BJ (cell line): ENCODE data around the gene FHOD3. TPM values are rescaled to one million over a fixed set of nuclear protein-coding genes. Genes with fewer than 3 reads are reported as not detected.
"Not testable (repeated sequence)": the region's sequence is repeated elsewhere in the genome, so short reads cannot be mapped to it uniquely, and the experiment has no call there.

Experiments used
- CTCF ChIA-PET: fragments of 350-600 bp; formaldehyde crosslinking; extraction: SDS; loops from one replicate; lab custom pipeline; 2021; ENCODE audit warnings: antibody characterized with exemption, inconsistent platforms; lab: Yijun Ruan, JAX
- POLR2A ChIA-PET: fragments of 300-600 bp; sonication (Branson Sonifier 250); formaldehyde crosslinking; extraction: SDS; loops from one replicate; lab custom pipeline; 2021; ENCODE audit warnings: antibody characterized with exemption; lab: Charles Lee
- DNase-seq: peaks from one replicate; pipeline ENCODE4 v3.0.0-alpha.2; 2011; ENCODE audit warnings: low read depth
- H3K27me3 ChIP-seq: 2 replicates; pipeline ENCODE4 v1.6.0; 2011; ENCODE audit warnings: low read length; ENCODE audit not compliant: control insufficient read depth, insufficient read depth
- H3K36me3 ChIP-seq: 2 replicates; pipeline ENCODE4 v1.5.1; 2011; ENCODE audit warnings: low read length; ENCODE audit not compliant: control insufficient read depth, insufficient read depth
- H3K4me3 ChIP-seq: 2 replicates; pipeline ENCODE4 v1.5.1; 2011; ENCODE audit warnings: low read depth, mild to moderate bottlenecking, control low read depth, low read length
- CTCF ChIP-seq: IDR thresholded peaks from 2 replicates; pipeline ENCODE4 v1.5.1; 2011; ENCODE audit warnings: low read depth, mild to moderate bottlenecking, control low read depth, inconsistent platforms, low read length, moderate library complexity; ENCODE audit not compliant: insufficient read depth
- polyA plus RNA-seq: library from polyadenylated mRNA; depleted of rRNA; stranded (reverse); fragments of >200 nt; gene quantifications from 2 replicates; pipeline ENCODE4 v1.2.3, GENCODE V29; 2011

FHOD3 gene
- polyA plus RNA-seq, 1 experiment = 24.6 TPM

- H3K36me3 ChIP-seq = no peaks in the 10 kb centered on the region
- ChIA-PET CTCF (interaction anchor here (0.7 to 1.6 kb wide), 2 partner anchors 23 to 37 kb away, joined by 3 read pairs; no protein-coding TSS in a partner anchor), POLR2A (no interaction called here)
- no peak overlapping the region for H3K4me3 ChIP-seq
- no peaks in the 10 kb centered on the region for H3K27me3 ChIP-seq
- TF ChIP-seq CTCF = no peak
- DNase-seq = no peak
These were observed 161.7 kb downstream of the FHOD3 start for GRCh38 chr18:36459203-36459602.

GRCh38 chr18:36459786-36460185, 162.3 kb downstream of the FHOD3 start:
- Histone ChIP-seq H3K27me3 (no peaks in the 10 kb centered on the region), H3K4me3 (no peak overlapping the region), H3K36me3 (no peaks in the 10 kb centered on the region)
- ChIA-PET POLR2A (no interaction called here), CTCF (interaction anchor here (1.6 kb wide), 1 partner anchor 23 kb away, joined by 3 read pairs; no protein-coding TSS in a partner anchor)
- DNase-seq = no peak
- TF ChIP-seq CTCF = no peak

GRCh38 chr18:36460324-36460850, 162.9 kb downstream of the FHOD3 start:
- Histone ChIP-seq H3K4me3 (no peak overlapping the region), H3K36me3 (no peaks in the 10 kb centered on the region), H3K27me3 (no peaks in the 10 kb centered on the region)
- CTCF ChIA-PET = interaction anchor here (1.6 kb wide), 1 partner anchor 24 kb away, joined by 3 read pairs; no protein-coding TSS in a partner anchor
- TF ChIP-seq CTCF = no peak
- POLR2A ChIA-PET = no interaction called here
- no peak for DNase-seq

- no peak for DNase-seq
- TF ChIP-seq CTCF = no peak
- ChIA-PET POLR2A (no interaction called here), CTCF (interaction anchor here (1.7 kb wide), 1 partner anchor 100 kb away, joined by 4 read pairs; no protein-coding TSS in a partner anchor)
- H3K36me3 ChIP-seq = no peaks in the 10 kb centered on the region
- no peak overlapping the region for H3K4me3 ChIP-seq
- H3K27me3 ChIP-seq = no peaks in the 10 kb centered on the region
These were observed 163.3 kb downstream of the FHOD3 start for GRCh38 chr18:36460854-36461253.

GRCh38 chr18:36461551-36461987, 164.1 kb downstream of the FHOD3 start:
- H3K4me3 ChIP-seq = no peak overlapping the region
- H3K27me3 ChIP-seq = no peaks in the 10 kb centered on the region
- no peak for DNase-seq
- TF ChIP-seq CTCF = no peak
- H3K36me3 ChIP-seq = no peaks in the 10 kb centered on the region
- ChIA-PET CTCF (interaction anchor here (0.8 to 1.7 kb wide), 2 partner anchors 10 to 99 kb away, joined by 4 read pairs; no protein-coding TSS in a partner anchor), POLR2A (no interaction called here)

- DNase-seq, H3K36me3 ChIP-seq, H3K4me3 ChIP-seq, H3K27me3 ChIP-seq, POLR2A ChIA-PET: not testable (repeated sequence)
- CTCF ChIA-PET = interaction anchor here (0.7 to 1.2 kb wide), 2 partner anchors 9 to 14 kb away, joined by 3 read pairs; no protein-coding TSS in a partner anchor
These were observed 166.0 kb downstream of the FHOD3 start for GRCh38 chr18:36463516-36463915.
